Stomach (tissue), 4 donors: ENCODE measurements around the gene GRAP.

Experiments
- EP300 ChIP-seq: sonication (generic); formaldehyde crosslinking; IDR thresholded peaks from one replicate; pipeline ENCODE4 v1.6.1; 2017; ENCODE audit warnings: antibody characterized with exemption
- POLR2A ChIP-seq, 4 donors: fragments of 450-650 bp; IDR thresholded peaks; one replicate each; pipeline ENCODE4 v1.6.1; 2016; ENCODE audit warnings: antibody characterized with exemption in 4 of 4, control low read depth in 2 of 4, mild to moderate bottlenecking in 1 of 4, moderate library complexity in 1 of 4

- no peak for TF ChIP-seq POLR2A (IDR thresholded peaks at IDR 0.05)
- no peak for TF ChIP-seq EP300
Measured at GRCh38 chr17:18987862-18988545, 58.8 kb downstream of the GRAP start.
